Measurements from ENCODE around the gene SF3A2.

Gene SF3A2

DNA sequence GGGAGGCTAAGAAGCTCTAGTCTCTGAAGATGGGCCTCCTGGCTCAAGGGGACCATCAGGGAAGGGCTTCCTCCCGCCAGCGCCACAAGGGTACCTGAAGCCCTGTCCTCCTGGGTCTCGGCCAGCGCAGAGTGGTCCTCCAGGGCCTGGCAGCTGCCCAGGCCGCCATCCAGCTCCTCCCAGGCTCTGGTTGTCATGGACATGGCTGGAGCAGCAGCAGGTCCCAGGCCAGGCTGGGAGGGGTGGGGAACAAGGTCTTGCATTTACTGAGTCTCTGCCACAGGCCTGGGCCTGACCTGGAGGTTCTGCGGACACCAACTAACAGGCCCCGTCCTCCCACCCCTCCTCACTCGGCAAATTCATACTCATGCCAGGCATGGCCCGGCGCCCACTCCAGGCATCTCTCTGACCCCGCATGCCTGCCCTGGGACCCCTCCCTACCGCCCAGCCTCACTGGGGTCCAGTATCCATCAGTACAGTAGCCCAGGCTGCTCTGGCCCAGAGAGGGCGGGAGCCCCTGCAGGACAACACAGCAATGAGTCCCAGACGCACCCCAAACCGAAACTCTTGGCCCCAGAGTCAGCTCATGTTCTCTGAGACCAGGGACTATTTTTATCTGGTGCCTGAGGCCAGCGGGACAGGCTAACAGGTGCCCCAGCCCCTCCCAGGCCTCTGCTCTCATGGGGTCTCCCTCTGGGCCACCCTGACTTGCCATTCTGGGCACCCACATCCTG is 18.7 kb downstream of the SF3A2 start:
- DNase-seq = no peak

DNA sequence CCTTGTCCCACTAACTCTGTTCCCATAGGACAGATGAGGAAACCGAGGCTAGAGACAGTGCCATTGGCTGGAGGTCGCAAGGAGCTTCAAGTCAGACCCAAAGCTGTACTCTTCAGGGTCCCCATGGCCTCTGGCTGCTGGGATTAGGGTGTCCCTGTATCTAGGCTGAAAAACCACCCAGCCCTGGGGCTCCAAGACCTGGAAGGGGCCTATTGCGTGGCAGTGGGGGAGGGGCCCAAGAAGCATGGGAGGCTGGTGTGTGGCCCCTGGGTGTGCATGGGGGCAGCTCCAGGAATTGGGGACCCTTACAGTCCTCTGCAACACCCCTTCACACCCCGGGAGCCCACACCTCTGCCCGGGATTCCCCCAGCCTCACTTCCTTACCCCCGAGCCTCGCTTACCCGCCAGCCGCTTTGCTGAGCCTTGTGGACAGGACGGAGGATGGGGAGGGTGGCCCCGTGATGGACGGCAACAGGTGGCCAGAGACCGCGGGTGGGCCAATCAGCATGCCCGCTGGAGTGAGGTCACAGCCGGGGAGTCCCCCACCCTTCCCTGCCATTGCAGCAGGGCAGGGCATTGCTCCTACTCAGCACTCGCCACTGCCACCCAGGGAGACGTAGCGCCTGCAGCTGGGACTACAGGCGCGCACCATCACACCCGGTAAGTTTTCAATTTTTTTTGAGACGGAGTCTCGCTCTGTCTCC is 19.5 kb downstream of the SF3A2 start, which contains the start of gene JSRP1:
Gene JSRP1 (minus strand): TSS at position 436 of the 704 bp plus-strand sequence. CDS start 1,103 bp downstream, outside the sequence.
- no peak for DNase-seq

DNA sequence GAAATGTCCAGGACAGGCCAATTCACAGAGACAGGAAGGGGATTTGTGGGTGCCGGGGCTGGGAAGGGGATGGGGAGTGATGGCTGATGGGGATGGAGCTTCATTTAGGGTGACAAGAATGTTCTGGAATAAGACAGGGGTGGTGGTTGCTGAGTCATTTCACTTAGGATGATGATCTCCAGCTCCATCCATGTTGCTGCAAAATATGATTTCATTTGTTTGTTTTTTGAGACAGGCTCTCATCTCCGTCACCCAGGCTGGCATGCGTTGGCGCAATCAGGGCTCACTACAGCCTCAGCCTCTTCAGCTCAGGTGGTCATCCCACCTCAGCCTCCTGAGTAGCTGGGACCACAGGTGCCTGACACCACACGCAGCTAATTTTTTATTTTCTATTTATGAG is 22.7 kb downstream of the SF3A2 start:
- DNase-seq = no peak

DNA sequence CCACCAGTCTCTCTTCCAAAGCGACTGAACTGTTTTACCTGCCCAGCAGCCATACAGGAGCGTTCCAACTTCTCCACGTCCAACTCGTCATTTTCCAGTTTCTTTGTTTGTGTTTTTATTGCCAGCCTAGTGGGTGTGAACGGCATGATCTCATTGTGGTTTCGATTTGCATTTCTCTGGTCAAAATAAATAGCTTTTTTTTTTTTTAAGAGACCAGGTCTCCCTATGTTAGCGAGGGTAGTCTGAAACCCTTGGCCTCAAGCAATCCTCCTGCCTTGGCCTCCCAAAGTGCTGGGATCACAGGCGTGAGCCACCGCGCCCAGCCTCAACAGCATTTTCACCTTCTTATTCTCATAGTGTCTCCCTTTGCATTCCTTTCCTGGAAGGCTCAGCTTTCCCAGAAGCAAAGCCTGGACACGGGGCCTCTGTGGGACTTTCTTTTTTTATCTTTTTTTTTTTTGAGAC is 23.7 kb downstream of the SF3A2 start:
- peak; percentile 51 for DNase-seq

DNA sequence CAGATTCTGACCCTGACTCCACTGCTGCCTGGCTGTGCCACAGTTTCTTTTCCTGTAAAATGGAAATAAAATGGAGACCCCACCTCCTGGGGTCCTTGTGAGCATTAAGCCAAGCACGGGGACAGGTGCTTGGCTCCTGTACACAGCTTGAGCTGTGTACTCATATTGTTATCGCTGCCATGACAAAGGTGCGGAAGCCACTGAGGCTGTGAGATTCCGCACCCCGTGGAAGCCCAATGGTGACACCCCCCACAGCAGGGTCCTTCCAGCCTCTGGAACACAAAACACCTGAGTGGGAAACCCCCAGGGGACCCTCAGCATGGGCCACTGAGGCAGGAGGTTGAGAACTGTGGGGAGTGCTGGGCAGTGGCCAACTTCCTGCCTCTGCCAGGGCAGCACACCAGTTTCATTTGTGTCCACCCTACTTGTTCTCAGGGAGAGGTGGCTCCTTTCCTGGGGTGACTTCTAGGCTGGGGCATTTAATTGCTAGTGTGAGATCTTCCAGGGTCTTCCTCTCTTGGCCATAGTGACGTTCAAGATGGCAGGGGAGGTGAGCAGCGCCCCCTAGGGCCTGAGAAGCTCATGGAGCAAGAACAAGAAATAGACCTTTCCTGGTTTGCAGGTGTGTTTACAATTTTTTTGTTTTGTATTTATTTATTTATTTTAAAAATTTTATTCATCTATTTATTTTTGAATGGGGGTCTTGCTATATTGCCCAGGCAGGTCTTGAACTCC is 25.0 kb downstream of the SF3A2 start:
- peak; percentile 70 for DNase-seq

DNA sequence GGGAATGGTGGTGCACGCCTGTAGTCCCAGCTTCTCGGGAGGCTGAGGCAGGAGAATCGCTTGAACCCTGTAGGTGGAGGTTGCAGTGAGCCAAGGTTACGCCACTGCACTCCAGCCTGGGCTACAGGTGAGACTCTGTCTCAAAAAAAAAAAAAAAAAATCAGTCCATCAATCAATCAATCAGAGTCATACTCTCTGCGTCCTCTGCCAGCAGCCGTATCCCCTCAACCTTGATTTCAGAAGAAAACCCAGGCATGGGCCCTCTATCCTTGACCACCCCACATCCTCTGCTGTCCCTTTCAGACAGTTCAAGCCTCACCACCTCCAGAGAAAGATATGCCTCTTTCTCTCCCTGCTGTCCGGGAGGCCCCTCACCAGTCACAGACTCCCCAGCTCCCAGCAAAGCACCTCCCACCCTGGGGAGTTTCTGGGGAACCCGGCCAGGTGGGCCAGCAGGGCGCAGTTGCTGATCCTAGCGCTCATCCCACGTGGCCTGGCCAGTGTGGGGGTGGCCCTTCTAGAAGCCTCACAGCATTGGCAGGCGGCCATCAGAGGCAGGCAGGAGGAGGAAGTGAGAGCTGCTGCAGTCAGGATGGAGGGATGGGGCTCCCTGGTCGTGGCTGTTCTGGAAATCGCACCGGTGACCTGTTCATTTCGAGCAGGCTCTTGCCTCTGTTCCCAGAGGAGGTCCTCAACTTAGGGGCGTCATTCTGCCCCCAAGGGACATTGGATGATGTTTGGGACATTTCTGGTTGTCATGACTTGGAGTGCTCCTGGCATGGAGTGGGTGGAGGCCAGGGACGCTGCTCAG is 29.8 kb downstream of the SF3A2 start:
- no peak for DNase-seq

DNA sequence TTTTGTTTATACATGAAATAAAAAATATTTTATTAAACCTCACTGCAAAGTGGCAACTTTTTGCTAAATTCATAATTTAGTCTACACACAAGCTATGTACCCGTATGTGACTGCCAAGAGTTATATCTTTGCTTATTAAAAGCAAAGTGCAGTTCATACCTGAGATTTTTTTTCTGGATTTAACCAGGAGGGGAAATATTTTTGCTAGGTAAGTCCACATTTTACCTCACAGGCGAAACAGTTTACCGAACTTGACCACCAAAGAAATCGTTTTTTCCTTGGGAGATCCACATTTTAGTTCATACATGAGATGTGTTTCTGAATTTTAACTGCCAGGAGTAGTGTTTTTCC is 31.8 kb downstream of the SF3A2 start:
- no peak for DNase-seq

DNA sequence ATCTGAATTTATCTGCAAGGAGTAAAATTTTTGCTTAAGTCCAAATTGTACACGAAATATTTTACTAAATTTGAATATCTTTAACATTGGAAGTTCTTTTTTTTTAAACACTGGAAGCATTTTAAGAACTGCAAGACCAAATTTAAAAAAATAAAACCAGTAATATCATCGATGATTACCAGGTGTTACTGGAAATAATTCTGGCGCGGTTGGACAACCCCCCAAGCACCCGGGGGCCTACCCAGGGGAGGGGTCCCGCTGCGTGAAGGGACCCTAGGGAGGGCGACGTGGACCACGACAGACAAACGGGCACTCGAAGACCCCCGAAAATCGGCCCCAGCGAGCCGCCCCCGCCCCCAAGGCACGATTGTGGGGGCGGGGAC is 32.2 kb downstream of the SF3A2 start:
- DNase-seq = no peak

DNA sequence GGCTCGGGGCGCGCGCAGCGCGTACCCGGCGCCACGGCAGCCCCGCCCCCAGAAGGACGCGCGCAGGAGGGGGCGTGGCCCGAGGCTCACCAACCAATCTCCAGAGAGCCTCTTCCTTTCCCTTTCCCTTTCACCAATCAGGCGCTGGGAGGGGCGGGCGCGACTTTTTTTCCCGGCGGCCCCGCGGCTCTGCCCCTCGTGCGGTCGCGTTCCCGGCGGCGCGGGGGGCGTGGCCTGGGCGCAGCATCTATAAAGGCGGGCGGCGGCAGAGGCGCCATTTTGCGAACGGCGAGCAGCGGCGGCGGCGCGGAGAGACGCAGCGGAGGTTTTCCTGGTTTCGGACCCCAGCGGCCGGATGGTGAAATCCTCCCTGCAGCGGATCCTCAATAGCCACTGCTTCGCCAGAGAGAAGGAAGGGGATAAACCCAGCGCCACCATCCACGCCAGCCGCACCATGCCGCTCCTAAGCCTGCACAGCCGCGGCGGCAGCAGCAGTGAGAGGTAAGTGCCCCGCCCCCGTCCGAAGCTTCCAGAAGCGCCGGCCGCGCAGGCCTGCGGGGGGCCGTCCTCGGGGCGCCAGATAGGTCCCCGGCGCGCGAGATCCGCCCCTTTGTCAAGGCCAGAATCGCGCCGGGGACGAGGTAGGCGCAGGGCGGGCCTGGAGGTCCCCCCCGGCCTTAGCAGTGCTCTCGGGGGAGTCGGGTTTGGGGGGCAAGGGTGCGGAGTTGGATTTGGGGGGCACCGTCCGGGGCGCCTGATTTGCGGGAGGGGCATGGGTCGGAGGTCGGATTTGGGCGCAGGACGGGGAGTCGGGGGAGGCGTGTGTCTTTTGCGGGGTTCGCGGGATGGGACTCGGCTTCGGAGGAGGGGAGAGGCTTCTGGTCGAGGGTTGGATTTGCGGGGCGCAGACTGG is 32.9 kb downstream of the SF3A2 start:
- DNase-seq = peak; percentile 99

DNA sequence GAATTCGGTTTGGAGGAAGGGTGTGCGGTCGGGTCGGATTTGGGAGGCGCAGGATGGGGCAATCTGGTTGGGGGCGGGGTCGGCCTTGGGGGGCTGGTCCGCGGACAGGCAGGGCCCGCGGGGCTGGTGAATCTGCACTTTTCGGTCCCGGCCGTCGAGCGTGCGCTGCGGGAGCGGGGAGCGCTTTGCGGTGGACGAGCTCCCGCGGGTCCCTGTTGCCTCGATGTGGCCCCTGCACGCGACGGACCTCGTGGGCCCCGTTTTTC is 33.5 kb downstream of the SF3A2 start:
- no peak for DNase-seq

DNA sequence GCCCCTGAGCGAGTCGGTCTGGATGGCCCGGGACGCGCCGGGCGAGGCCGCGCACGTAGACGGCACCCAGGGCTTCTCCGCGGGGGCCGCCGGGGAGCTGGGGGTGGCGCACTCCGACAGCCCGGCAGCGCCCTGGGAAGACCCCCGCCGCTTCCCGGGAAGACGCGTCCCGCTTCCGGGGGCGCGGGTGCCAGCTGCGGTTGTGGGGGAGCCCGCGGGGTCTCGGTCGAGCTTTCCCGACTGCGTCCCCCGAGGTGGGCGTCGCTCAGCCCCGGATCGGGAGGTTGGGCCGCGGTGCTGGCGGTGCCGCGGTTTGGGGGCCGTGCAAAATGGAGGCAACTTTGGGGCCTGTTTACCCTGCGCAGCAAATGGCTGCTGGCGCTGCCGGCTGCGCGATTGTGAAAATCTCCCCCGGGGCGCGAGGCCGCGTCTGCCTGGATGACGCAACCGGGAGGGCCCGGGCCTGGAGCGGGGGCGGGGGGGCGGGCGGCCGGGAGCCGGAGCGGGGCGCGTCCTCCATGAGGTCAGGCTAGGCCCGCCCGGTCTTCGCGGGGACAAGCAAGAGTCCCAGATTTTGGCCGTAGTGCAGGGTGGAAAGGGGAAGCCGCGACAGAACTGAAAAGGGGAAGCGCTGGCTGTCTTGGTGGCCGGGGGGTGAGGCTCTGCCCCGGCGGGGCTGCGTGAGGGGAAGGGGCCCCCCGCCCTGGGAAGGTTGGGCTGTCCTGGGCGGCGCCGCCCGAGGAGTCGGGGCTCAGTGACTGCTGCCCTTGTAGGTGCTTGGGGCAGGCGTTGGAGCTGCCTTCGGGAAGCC is 34.0 kb downstream of the SF3A2 start:
- peak; percentile 81 for DNase-seq

DNA sequence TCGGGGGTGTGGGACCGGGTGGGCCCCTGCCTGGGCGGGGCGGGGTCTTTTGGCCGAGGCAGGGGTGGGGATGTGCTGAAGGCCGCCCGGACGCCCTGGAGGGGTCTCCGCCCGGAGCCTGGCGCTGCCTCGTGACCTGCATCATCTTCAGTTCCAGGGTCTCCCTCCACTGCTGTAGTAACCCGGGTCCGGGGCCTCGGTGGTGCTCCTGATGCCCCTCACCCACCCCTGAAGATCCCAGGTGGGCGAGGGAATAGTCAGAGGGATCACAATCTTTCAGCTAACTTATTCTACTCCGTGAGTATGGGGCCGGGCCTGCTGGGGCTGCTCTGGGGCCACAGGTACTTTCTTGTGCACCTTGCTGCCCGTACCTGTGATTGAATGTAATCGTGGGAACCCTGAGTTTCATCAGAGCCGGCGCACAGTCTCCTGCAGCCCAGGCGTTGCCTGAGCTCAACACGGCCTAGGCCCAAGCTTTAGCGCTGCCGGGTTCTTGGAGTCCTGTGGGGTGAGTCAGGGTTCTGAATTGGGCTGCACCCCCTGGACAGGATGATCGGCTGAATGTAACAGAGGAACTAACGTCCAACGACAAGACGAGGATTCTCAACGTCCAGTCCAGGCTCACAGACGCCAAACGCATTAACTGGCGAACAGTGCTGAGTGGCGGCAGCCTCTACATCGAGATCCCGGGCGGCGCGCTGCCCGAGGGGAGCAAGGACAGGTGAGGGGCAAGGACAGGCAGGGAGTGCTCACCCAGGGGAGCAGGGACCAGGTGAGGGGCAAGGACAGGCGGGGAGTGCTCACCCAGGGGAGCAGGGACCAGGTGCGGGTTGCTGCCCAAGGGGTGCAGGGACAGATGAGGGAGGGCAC is 34.8 kb downstream of the SF3A2 start:
- peak; percentile 33 for DNase-seq

DNA sequence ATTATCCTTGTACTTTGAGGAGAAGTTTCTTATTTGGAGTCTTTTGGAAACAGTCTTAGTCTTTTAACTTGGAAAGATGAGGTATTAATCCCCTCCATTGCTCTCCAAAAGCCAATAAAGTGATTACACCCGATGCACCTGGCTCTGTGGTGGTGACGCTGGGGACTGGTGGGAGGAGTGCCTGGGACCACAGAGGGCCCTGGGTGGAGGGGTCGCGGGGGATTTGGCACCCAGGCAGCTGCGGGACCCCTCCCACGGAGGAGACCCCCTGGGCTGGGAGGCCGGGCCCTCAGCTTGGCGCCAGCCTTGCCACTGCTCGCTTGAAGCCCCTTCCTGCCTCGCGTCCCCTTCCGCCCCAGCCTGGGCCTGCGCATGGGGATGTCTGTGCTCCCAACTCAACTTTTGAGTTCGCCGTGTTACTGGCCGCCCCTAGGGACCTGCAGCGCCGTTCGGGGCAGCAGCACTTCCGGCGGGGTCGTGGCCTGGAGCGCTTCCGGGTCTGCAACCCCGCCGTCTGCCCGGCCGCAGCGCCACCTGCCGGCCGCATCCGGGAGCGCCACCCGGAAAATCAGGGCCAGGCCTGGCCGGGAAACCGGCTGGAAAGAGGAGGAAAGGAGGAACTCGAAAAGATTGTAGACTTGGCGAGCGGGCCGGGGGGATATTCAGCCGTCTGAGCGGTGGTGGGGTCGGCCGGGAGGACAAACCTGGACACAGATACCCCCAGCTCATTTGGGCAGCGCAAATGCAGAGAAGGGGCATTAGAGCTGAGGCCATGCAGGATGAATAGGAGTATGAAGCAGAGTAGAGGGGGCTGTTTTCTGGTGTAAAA is 36.9 kb downstream of the SF3A2 start:
- DNase-seq = peak; percentile 81

DNA sequence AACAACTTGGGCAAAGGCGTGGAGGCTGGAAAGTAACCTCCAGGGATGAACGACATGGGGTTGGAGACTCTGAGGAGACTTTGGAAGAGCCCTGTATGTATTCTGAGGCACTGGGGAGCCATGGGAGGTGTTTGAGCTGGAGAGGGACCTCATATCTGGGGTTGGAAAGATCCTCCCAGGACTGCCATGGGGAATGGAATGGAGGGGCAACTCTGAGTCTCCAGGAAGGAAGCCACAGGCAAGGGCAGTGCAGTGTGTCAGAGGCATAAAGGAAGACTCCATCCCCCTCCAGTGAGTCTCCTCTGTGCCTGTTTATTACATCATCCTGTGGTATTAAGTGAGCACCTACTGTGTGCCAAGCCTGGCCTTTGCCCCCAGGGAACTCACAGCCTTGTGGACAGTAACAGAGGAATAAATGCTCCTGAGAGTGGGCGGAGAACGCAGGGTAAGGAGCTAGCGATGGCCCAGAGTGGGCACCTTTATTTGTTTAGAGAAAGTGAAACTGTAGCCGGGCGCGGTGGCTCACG is 37.6 kb downstream of the SF3A2 start:
- no peak for DNase-seq

DNA sequence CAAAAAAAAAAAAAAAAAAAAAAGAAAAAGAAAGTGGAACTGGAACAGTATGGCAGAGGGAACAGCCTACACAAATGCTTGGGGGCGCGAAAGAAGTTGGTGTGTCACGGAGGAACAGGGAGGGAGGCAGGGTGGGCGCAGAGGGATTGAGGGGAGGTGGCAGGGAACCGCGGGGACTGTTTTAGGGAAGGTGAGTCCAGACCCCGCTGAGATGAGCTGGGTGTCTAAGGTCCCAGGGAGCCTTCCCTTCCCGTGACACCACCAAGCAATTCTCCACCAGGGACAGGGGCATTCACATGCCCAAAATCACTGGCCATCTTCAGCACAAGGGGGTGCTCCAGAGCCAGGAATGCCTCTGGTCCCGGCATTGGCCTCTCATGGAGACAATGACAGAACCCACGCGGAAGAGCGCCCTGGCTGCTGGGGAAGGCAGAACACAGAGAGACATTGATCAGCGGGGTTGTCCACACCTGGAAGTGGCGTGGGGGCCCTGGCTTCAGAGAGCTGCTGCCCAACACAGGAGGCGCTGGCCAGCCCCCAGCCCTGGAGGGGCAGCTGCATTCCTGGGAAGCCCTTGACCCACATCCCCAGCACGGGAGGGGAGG is 38.4 kb downstream of the SF3A2 start:
- DNase-seq = peak; percentile 59

DNA sequence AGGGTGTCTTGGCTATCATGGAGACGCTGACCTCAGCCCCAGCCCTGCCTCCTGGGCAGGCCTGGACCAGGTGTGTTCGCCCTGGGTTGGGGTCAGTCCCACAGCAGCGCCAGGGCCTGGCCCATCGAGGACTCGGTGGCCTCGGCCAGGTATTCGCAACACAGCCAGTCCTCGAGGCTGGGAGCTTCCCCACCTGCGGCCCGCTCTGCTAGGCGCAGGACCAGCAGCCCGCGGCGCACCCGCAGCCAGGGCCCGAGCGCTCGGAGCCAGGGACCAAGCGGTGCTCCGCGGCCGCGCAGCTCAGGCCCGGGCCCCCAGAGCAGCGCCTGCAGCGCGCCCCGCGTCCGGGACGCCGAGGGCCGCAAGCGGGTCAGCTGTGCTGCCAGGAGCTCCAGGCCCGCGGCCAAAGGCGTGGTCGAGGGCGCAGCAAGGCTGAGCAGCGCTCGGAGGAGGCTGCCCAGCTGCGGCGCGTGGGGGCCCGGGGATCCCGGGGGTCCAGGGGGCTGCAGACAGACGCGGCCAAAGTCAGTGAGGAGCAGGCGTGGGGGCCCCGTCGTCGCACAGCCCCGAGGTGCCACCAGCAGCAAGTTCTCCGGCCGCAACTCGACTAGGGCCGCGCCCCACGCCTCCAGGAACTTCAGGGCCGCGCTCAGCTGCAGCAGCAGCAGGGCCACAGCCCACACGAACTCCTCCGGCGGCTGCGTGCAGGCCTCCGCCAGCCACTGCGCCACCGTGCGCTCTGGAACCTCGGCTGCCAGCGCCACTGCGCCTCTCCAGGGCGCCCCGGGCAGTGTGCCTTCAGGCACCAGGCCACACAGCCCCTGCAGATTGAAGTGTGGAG is 39.2 kb downstream of the SF3A2 start:
- no peak for DNase-seq

DNA sequence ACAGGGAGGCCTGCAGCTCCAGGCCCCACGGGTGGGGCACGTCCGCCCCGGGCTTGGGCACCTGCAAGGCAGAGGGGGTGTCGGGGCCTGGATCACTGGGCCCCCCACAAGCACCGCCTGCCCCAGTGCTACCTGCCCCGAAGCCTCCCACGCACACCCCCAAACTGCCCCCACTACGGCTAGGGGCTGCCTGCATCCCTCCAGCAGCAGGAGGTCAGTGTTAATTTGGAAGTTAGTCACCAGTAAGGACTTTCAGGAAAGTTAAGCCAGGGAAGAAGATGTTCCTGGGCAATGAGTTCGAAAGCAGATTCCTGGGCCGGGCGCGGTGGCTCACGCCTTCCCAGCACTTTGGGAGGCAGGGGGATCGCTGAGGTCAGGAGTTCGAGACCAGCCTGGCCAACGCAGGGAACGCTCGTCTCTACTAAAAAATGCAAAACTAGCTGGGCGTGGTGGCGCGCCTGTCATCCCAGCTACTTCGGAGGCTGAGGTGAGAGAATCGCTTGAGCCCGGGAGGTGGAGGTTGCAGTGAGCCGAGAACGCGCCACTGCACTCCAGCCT is 39.9 kb downstream of the SF3A2 start:
- no peak for DNase-seq

Measured in CD4-positive, alpha-beta T cell treated with Interleukin-17A for 1 hour (primary cell).